ENCODE measurements around the gene NUP98.

DNA sequence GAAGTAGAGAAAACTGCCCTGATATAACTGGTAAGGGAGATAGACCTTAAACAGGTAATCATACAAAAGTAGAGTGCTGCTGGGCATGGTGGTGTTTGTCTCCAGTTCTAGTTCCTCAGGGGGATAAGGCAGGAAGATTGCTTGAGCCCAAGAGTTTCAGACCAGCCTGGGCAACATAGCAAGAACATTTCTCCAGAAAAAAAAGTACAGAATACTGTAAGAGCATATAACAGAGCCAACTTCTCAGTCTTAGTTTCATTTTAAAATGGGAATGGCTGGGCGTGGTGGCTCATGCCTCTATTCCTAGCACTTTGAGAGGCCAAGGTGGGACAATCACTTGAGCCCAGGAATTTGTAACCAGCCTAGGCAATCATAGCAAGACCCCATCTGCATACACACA lies 47.9 kb upstream of the NUP98 start:
- TF ChIP-seq, protein P1, sequence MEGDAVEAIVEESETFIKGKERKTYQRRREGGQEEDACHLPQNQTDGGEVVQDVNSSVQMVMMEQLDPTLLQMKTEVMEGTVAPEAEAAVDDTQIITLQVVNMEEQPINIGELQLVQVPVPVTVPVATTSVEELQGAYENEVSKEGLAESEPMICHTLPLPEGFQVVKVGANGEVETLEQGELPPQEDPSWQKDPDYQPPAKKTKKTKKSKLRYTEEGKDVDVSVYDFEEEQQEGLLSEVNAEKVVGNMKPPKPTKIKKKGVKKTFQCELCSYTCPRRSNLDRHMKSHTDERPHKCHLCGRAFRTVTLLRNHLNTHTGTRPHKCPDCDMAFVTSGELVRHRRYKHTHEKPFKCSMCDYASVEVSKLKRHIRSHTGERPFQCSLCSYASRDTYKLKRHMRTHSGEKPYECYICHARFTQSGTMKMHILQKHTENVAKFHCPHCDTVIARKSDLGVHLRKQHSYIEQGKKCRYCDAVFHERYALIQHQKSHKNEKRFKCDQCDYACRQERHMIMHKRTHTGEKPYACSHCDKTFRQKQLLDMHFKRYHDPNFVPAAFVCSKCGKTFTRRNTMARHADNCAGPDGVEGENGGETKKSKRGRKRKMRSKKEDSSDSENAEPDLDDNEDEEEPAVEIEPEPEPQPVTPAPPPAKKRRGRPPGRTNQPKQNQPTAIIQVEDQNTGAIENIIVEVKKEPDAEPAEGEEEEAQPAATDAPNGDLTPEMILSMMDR (IDR thresholded peaks at IDR 0.05; ENCODE audit: poor library complexity): no peak
- no peak for TF ChIP-seq EZH2 (IDR thresholded peaks at IDR 0.05; ENCODE audit: borderline replicate concordance)
